ENCODE measurements around the gene MED26. TPM values are rescaled to one million over a fixed set of nuclear protein-coding genes. Genes with fewer than 3 reads are reported as not detected.

MED26 gene
- total and polyA plus RNA-seq, 8 donors, result 0.58 to 41.7 (median 4.3) TPM

GRCh38 chr19:16598848-16599247 is 29.2 kb downstream of the MED26 start:
- Histone ChIP-seq H3K4me1 (peaks cover 16 to 78% (median 61%) of the 10 kb centered on the region in 4 donors), H3K27me3 (no peaks in the 10 kb centered on the region), H3K4me3 (no peak overlapping the region), H3K36me3 (peaks cover 0 to 5% (median 0%) of the 10 kb centered on the region in 4 donors), H3K9me3 (no peaks in the 10 kb centered on the region), H3K27ac (peak overlapping the region in 2 of 5 donors; percentile 54 to 72)
- no peak for TF ChIP-seq POLR2AphosphoS5 (IDR thresholded peaks at IDR 0.05)
- intact Hi-C loops (cut with DNase I; ENCODE audit: low total_unique reads), result no loop called here
- 62 to 77% (median 63%) methylated on average over 4 of the region's 4 CpGs for WGBS, 5 donors
- DNase-seq, result no peak

- 93 to 95% (median 94%) methylated on average over 5 to 9 of the region's 9 CpGs for WGBS, 5 donors
- no peak for DNase-seq
- Histone ChIP-seq H3K9me3 (no peaks in the 10 kb centered on the region), H3K4me3 (no peak overlapping the region), H3K27me3 (no peaks in the 10 kb centered on the region), H3K27ac (no peak overlapping the region), H3K4me1 (peaks cover 10 to 83% (median 62%) of the 10 kb centered on the region in 4 donors), H3K36me3 (peaks cover 0 to under 1% (median 0%) of the 10 kb centered on the region in 4 donors)
- TF ChIP-seq POLR2AphosphoS5 (IDR thresholded peaks at IDR 0.05), result no peak
- TF ChIP-seq EP300 (IDR thresholded peaks at IDR 0.05), result no peak
- TF ChIP-seq POLR2A (IDR thresholded peaks at IDR 0.05), result no peak
- TF ChIP-seq CTCF (IDR thresholded peaks at IDR 0.05), result no peak
- intact Hi-C loops (cut with DNase I; ENCODE audit: low total_unique reads), result no loop called here
Observed at GRCh38 chr19:16596399-16596798, 31.6 kb downstream of the MED26 start.

GRCh38 chr19:16595097-16595496 is 32.9 kb downstream of the MED26 start:
- no peak for DNase-seq
- Histone ChIP-seq H3K27me3 (no peaks in the 10 kb centered on the region), H3K36me3 (no peaks in the 10 kb centered on the region), H3K27ac (peak overlapping the region in 1 of 5 donors; percentile 20), H3K4me3 (no peak overlapping the region), H3K4me1 (peaks cover 12 to 82% (median 61%) of the 10 kb centered on the region in 4 donors), H3K9me3 (no peaks in the 10 kb centered on the region)
- intact Hi-C loops (cut with DNase I; ENCODE audit: low total_unique reads), result no loop called here
- 76 to 95% (median 81%) methylated on average over 8 of the region's 8 CpGs for WGBS, 5 donors
- TF ChIP-seq EP300 (IDR thresholded peaks at IDR 0.05), result no peak
- TF ChIP-seq POLR2AphosphoS5 (IDR thresholded peaks at IDR 0.05), result no peak
- no peak for TF ChIP-seq CTCF (IDR thresholded peaks at IDR 0.05)
- TF ChIP-seq POLR2A (IDR thresholded peaks at IDR 0.05), result no peak

- Histone ChIP-seq H3K27ac (peak overlapping the region in 3 of 5 donors; percentile 18 to 31 (median 20)), H3K9me3 (no peaks in the 10 kb centered on the region), H3K4me1 (peaks cover 16 to 82% (median 59%) of the 10 kb centered on the region in 4 donors), H3K4me3 (no peak overlapping the region), H3K27me3 (no peaks in the 10 kb centered on the region), H3K36me3 (no peaks in the 10 kb centered on the region)
- DNase-seq, result no peak
- WGBS, 5 donors, result 61 to 73% (median 71%) methylated on average over 5 of the region's 5 CpGs
- TF ChIP-seq EP300 (IDR thresholded peaks at IDR 0.05), result no peak
- no peak for TF ChIP-seq CTCF (IDR thresholded peaks at IDR 0.05)
- intact Hi-C loops (cut with DNase I; ENCODE audit: low total_unique reads), result no loop called here
Observed at GRCh38 chr19:16594681-16595091, 33.3 kb downstream of the MED26 start.

GRCh38 chr19:16594131-16594586 is 33.8 kb downstream of the MED26 start:
- no peak for DNase-seq
- H3K36me3 ChIP-seq, result no peaks in the 10 kb centered on the region
- intact Hi-C loops (cut with DNase I; ENCODE audit: low total_unique reads), result no loop called here
- H3K27me3 ChIP-seq, result no peaks in the 10 kb centered on the region
- H3K4me1 ChIP-seq, result peaks cover 21 to 82% (median 57%) of the 10 kb centered on the region in 4 donors
- 59 to 74% (median 64%) methylated on average over 8 to 10 of the region's 10 CpGs for WGBS, 5 donors
- TF ChIP-seq POLR2AphosphoS5 (IDR thresholded peaks at IDR 0.05) (no peak), EP300 (IDR thresholded peaks at IDR 0.05) (no peak), POLR2A (IDR thresholded peaks at IDR 0.05) (no peak), CTCF (IDR thresholded peaks at IDR 0.05) (no peak)
- no peaks in the 10 kb centered on the region for H3K9me3 ChIP-seq
- no peak overlapping the region for H3K4me3 ChIP-seq
- H3K27ac ChIP-seq, result peak overlapping the region in 3 of 5 donors; percentile 7 to 31 (median 18)
